Colonic mucosa (tissue), 4 donors: ENCODE results near the gene CHRNA4. TPM values are rescaled to one million over a fixed set of nuclear protein-coding genes. Genes with fewer than 3 reads are reported as not detected.

ENCODE experiments used
- DNase-seq: peaks from one replicate; pipeline ENCODE4 v3.0.0-alpha.2; 2020
- H3K27ac ChIP-seq: fragments of 200-600 bp; one replicate; pipeline ENCODE4 v1.8.0; 2021
- H3K27me3 ChIP-seq: fragments of 200-600 bp; one replicate; pipeline ENCODE4 v1.8.0; 2021
- H3K36me3 ChIP-seq: fragments of 200-600 bp; one replicate; pipeline ENCODE4 v1.8.0; 2021
- H3K4me1 ChIP-seq: fragments of 200-600 bp; one replicate; pipeline ENCODE4 v1.8.0; 2021; ENCODE audit warnings: mild to moderate bottlenecking
- H3K4me3 ChIP-seq: fragments of 200-600 bp; one replicate; pipeline ENCODE4 v1.8.0; 2021
- H3K9ac ChIP-seq, 2 donors: one replicate each; pipeline ENCODE4 v1.7.0; 2013; ENCODE audit warnings: control low read depth in 2 of 2, low read depth in 2 of 2, low read length in 2 of 2
- H3K9me3 ChIP-seq: fragments of 200-600 bp; one replicate; pipeline ENCODE4 v1.8.0; 2021
- intact Hi-C: fragments of 100-400 bp; cut with DNase I; formaldehyde crosslinking; loops from one replicate; pipeline ENCODE4 v1.14.1; 2022
- total RNA-seq, 2 donors: library from RNA; stranded (reverse); fragmentation: NEBNext Ultra II Directional in 1 of 2; extraction: Animal tissue kit (Norgen Biotek cat#: 25700) in 1 of 2; gene quantifications; one replicate each; pipeline ENCODE4 v1.2.1, GENCODE V29; 2021
- TF ChIP-seq, protein P1 (sequence below): fragments of 200-600 bp; IDR thresholded peaks from one replicate; pipeline ENCODE4 v1.8.0; 2022; ENCODE audit warnings: antibody characterized with exemption, mild to moderate bottlenecking
- donor health status: healthy.
- donor health status: DM: no; HTN: no; CAD: no.
- donor health status: DM: no; HTN: no; CAD: no.

The CHRNA4 gene
- total RNA-seq, 2 donors from 2014 or later, result 0.05 TPM; not detected in 1

DNA sequence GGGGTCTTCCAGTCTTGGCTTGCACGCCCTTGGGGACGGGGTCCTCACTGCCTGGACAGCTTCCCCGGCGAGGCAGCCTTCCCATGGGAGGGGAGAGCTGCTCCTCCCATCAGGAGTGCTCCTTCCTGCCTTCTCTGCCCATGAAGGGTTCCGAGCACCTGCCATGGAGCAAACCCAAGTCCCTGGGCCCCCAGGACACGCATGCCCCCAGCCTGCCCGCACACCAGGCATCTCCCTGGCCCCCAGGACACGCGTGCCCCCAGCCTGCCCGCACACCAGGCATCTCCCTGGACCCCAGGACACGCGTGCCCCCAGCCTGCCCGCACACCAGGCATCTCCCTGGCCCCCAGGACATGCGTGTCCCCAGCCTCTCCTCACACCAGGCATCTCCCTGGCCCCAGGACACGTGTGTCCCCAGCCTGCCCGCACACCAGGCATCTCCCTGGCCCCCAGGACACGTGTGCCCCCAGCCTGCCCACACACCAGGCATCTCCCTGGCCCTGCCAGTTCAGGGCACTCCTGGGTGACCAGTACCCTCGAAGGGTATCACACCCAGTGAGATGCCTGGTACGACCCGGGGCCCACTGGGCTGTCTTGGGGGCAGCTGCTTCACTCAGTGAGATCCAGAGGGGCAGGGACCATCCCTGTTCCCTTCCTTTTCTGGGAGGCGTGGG, 46.4 kb downstream of the CHRNA4 start:
- H3K4me3 ChIP-seq, result no peak overlapping the region
- H3K9ac ChIP-seq, result no peak overlapping the region
- H3K9me3 ChIP-seq, result no peaks in the 10 kb centered on the region
- TF ChIP-seq, protein P1, sequence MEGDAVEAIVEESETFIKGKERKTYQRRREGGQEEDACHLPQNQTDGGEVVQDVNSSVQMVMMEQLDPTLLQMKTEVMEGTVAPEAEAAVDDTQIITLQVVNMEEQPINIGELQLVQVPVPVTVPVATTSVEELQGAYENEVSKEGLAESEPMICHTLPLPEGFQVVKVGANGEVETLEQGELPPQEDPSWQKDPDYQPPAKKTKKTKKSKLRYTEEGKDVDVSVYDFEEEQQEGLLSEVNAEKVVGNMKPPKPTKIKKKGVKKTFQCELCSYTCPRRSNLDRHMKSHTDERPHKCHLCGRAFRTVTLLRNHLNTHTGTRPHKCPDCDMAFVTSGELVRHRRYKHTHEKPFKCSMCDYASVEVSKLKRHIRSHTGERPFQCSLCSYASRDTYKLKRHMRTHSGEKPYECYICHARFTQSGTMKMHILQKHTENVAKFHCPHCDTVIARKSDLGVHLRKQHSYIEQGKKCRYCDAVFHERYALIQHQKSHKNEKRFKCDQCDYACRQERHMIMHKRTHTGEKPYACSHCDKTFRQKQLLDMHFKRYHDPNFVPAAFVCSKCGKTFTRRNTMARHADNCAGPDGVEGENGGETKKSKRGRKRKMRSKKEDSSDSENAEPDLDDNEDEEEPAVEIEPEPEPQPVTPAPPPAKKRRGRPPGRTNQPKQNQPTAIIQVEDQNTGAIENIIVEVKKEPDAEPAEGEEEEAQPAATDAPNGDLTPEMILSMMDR, result no peak
- H3K27ac ChIP-seq, result no peak overlapping the region
- no peaks in the 10 kb centered on the region for H3K36me3 ChIP-seq
- no peak for DNase-seq
- no peaks in the 10 kb centered on the region for H3K27me3 ChIP-seq
- intact Hi-C loops, result no loop called here
- no peaks in the 10 kb centered on the region for H3K4me1 ChIP-seq

DNA sequence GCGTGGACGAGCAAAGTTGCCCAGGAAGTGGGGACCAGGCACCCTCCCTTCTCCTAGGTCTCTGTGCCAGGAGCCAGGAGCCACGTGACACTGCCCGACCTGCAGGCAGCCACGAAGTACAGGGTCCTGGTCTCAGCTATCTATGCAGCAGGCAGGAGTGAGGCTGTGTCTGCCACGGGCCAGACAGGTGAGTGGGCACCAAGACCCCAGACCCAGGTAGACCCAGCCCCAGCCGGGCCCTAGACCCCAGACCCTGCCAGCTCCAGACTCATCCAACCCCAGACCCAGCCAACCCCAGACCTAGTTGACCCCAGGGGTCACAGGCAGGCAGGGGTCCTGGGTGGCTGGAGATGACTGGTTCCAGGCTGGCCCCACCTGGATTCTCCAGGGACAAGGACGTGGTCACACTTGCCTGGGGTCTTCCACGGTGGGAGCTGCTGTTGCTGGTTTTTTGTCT, 47.1 kb downstream of the CHRNA4 start:
- intact Hi-C loops, result no loop called here
- Histone ChIP-seq H3K27ac (no peak overlapping the region), H3K9ac (no peak overlapping the region), H3K9me3 (no peaks in the 10 kb centered on the region), H3K36me3 (no peaks in the 10 kb centered on the region), H3K4me1 (no peaks in the 10 kb centered on the region), H3K27me3 (peaks cover under 1% of the 10 kb centered on the region), H3K4me3 (no peak overlapping the region)
- TF ChIP-seq, protein P1, result no peak
- DNase-seq, result no peak

DNA sequence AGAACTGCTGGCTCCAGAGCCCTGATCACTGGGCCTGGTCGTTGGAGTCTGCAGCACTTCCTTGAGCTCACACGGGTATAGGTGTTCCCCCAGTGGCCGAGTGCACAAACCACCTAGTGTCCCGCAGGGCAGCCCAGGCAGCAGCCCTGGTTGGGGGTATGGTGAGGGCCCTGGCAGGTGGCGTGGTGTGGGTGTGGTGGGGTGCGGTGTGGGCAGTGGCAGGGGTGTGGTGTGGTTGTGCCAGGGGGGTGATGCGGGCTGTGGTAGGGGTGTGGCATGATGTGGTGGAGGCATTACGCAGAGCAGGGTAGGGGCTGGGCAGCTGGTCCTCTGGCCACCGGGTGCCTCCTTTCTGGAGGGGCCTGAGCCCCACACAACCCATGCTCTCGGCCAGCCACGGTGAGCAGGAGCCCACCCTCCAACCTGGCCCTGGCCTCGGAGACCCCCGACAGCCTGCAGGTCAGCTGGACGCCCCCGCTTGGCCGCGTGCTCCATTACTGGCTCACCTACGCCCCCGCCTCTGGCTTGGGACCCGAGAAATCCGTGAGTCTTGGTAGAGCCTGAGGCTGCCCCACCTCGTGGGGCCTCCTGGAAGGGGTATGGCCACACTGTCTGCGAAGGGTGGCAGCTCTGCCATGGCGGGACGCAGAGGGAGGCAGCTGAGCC, 47.7 kb downstream of the CHRNA4 start:
- Histone ChIP-seq H3K36me3 (no peaks in the 10 kb centered on the region), H3K9ac (no peak overlapping the region), H3K4me1 (no peaks in the 10 kb centered on the region), H3K4me3 (no peak overlapping the region), H3K27me3 (peaks cover 6% of the 10 kb centered on the region), H3K27ac (no peak overlapping the region), H3K9me3 (no peaks in the 10 kb centered on the region)
- DNase-seq, result no peak
- intact Hi-C loops, result no loop called here
- TF ChIP-seq, protein P1, result no peak

DNA sequence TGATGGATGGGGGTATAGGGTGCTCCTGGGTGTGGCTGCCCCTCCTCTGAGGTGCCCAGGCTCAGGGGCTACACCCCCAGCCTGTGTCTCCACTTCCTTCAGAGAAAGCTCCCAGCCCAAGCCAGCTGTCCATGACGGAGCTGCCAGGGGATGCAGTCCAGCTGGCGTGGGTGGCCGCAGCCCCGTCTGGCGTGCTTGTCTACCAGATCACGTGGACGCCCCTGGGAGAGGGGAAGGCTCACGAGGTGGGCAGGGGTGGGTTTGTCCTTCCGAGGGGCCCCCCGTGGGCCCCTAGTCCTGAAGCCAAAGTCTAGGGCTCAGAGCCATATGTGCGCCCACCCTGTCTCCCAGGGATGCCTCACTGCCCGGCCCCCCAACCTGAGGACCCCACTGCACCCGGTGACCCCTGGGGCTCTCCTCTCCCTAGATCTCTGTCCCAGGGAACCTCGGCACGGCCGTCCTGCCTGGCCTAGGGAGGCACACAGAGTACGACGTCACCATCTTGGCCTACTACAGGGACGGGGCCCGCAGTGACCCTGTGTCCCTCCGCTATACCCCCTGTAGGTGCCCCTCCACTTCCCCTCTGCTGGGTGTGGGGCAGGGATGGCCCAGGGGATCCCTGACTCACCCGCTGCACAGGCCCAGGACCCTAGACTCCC, 48.3 kb downstream of the CHRNA4 start:
- Histone ChIP-seq H3K27ac (no peak overlapping the region), H3K27me3 (peaks cover 7% of the 10 kb centered on the region), H3K4me1 (no peaks in the 10 kb centered on the region), H3K9ac (no peak overlapping the region), H3K36me3 (no peaks in the 10 kb centered on the region), H3K4me3 (no peak overlapping the region), H3K9me3 (no peaks in the 10 kb centered on the region)
- TF ChIP-seq, protein P1, result no peak
- intact Hi-C loops, result no loop called here
- no peak for DNase-seq

DNA sequence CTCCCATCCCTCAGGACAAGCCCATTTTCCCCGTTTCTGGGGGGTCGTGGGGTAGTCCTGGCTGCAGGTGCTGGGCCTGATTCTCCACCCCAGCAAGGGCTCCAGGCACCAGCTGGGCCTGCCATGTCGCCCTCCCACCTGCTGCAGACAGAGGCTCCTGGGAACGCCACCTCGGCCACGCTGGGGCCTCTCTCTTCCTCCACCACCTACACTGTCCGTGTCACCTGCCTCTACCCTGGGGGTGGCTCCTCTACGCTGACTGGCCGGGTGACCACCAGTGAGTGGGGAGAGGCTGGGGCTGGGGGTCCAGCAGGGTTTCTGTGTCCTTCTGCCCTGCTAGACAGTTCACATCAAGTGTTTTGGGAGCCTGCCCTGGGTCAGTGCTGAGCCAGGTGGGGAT, 48.9 kb downstream of the CHRNA4 start:
- H3K9me3 ChIP-seq, result no peaks in the 10 kb centered on the region
- no peak for DNase-seq
- H3K27me3 ChIP-seq, result peaks cover 7% of the 10 kb centered on the region
- H3K27ac ChIP-seq, result no peak overlapping the region
- no peak overlapping the region for H3K4me3 ChIP-seq
- H3K9ac ChIP-seq, result no peak overlapping the region
- TF ChIP-seq, protein P1, result no peak
- H3K36me3 ChIP-seq, result no peaks in the 10 kb centered on the region
- intact Hi-C loops, result no loop called here
- no peaks in the 10 kb centered on the region for H3K4me1 ChIP-seq
